ENCODE data around the gene GNB5.
A peak's percentile ranks its signal among the peaks of the same experiment; 100 is the strongest.

GNB5 gene

GRCh38 chr15:52080031-52080430, 111.2 kb downstream of the GNB5 start:
- H3K4me3 ChIP-seq (ENCODE audit: low read depth, low read length) = no peak overlapping the region
- TF ChIP-seq CTCF (IDR thresholded peaks at IDR 0.05; ENCODE audit: low read depth, low read length) = no peak

- no peak overlapping the region for H3K4me3 ChIP-seq (ENCODE audit: low read depth, low read length)
These were observed 112.1 kb downstream of the GNB5 start for GRCh38 chr15:52078876-52079700.

DNA sequence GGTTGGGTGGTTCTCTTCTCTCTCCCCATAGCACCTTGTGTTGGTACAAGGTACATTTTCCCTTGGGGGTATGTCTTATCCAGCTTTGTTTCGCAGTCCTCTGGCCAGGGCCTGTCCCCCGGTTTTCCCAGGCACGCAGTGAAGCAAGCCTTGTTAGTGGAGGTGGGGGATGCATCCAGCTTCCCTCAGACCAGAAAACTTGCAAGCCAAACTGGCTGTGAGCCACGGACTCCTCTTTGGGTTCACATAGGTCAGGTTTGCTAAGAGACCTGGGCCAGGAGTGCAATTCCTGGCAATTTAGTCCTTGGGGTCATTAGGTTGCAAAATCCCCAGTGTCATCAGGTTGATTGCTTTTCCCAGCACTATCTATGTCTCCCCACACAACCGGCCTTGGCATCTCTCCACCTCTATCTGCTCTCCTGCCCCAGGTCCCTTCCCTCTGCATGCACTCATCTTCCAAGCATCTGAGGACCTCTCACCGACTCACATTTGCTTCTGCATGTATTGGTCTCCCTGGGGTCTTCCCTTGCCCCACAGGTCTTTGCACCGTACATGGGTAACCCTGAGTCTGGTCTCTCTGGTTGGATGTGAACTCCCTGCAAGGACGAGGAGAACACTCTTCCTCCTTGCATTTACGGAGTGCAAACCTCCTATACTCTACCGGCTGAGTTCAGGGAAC, 112.9 kb downstream of the GNB5 start:
- no peak overlapping the region for H3K4me3 ChIP-seq (ENCODE audit: low read depth, low read length)
- no peak for TF ChIP-seq CTCF (IDR thresholded peaks at IDR 0.05; ENCODE audit: low read depth, low read length)

More at GRCh38 chr15:52078876-52079700, 112.1 kb downstream of the GNB5 start:
- peak; percentile 77 for TF ChIP-seq CTCF (IDR thresholded peaks at IDR 0.05; ENCODE audit: low read depth, low read length)

DNA sequence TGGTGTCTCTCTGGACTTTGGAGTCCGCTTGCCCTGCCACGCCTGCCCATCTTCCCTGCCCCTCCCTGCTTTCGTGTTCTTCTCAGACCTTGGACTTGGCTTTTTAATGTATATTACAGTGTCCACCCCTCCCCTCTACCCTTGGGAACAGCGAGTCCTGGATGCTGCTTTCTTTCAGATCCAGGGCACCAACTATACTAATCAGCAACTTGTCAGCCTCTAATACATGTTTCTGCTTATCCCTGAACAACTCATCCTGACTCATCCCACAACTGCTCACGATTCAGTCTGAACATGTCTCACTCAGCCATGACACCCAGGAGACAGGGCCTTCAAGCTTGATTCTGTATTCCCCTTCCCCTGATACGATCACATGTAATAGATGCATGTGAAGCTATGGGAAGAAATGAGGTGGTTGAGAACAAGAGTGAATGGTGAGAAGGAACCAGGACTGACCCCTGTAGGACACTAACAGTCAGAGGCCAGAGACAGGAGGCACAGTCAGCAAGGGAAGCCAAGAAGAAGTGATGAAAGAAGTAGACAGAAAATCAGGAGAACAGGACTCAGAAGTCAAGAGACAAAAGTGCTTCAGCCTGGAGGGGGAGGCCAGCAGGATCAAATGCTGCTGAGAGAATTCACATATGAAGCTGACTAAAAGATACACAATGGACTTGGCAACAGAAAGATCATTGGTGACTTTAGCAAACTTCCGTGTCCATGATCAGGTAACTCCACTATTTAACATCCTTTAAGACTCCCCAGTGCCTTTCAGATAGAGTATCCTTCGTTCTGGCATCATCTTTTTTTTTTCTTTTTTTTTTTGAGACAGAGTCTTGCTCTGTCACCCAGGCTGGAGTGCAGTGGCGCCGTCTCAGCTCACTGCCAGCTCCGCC, 114.1 kb downstream of the GNB5 start:
- no peak overlapping the region for H3K4me3 ChIP-seq (ENCODE audit: low read depth, low read length)
- no peak for TF ChIP-seq CTCF (IDR thresholded peaks at IDR 0.05; ENCODE audit: low read depth, low read length)

- H3K4me3 ChIP-seq (ENCODE audit: low read depth, low read length) = no peak overlapping the region
- no peak for TF ChIP-seq CTCF (IDR thresholded peaks at IDR 0.05; ENCODE audit: low read depth, low read length)
These were observed 119.6 kb downstream of the GNB5 start for GRCh38 chr15:52071570-52071969.

- H3K4me3 ChIP-seq (ENCODE audit: low read depth, low read length) = no peak overlapping the region
- no peak for TF ChIP-seq CTCF (IDR thresholded peaks at IDR 0.05; ENCODE audit: low read depth, low read length)
These were observed 121.6 kb downstream of the GNB5 start for GRCh38 chr15:52069559-52069958.
